AG04449 (cell line): Measurements from ENCODE around the gene GJA9.
"Not testable (repeated sequence)": the region's sequence is repeated elsewhere in the genome, so short reads cannot be mapped to it uniquely, and the experiment has no call there.

Source experiments
- CTCF ChIA-PET: fragments of 350-600 bp; formaldehyde crosslinking; extraction: SDS; loops from one replicate; lab custom pipeline; 2021; ENCODE audit warnings: antibody characterized with exemption; lab: Yijun Ruan, JAX
- POLR2A ChIA-PET: fragments of 400-600, 350-600 bp; formaldehyde crosslinking; extraction: SDS; loops from one replicate; lab custom pipeline; 2020; ENCODE audit warnings: antibody characterized with exemption, inconsistent platforms; lab: Yijun Ruan, JAX
- DNase-seq: peaks from one replicate; pipeline ENCODE4 v3.0.0-alpha.2; 2010; ENCODE audit warnings: low read depth, low spot score
- H3K4me3 ChIP-seq: 2 replicates; pipeline ENCODE4 v1.5.1; 2011; ENCODE audit warnings: low read depth, mild to moderate bottlenecking, control low read depth, low read length
- CTCF ChIP-seq: IDR thresholded peaks from one replicate; pipeline ENCODE4 v1.5.1; 2011; ENCODE audit warnings: mild to moderate bottlenecking, moderate library complexity, low read length, control low read depth, inconsistent platforms; ENCODE audit not compliant: insufficient read depth; ENCODE audit errors: missing control alignments

GJA9 gene

GRCh38 chr1:38919130-38919529, 37.7 kb upstream of the GJA9 start:
- H3K4me3 ChIP-seq, result no peak overlapping the region
- POLR2A ChIA-PET, result no interaction called here
- CTCF ChIA-PET, result interaction anchor here (0.9 to 1.9 kb wide), 3 partner anchors 11 to 173 kb away, joined by 3 to 4 read pairs (median 4); no protein-coding TSS in a partner anchor
- no peak for DNase-seq
- TF ChIP-seq CTCF, result no peak

GRCh38 chr1:38918568-38918967, 37.2 kb upstream of the GJA9 start:
- TF ChIP-seq CTCF, result no peak
- no peak overlapping the region for H3K4me3 ChIP-seq
- ChIA-PET CTCF (interaction anchor here (0.9 to 1.9 kb wide), 3 partner anchors 11 to 173 kb away, joined by 3 to 4 read pairs (median 4); no protein-coding TSS in a partner anchor), POLR2A (no interaction called here)
- no peak for DNase-seq

GRCh38 chr1:38917772-38918171, 36.4 kb upstream of the GJA9 start:
- CTCF ChIA-PET, result interaction anchor here (1.9 kb wide), 1 partner anchor 174 kb away, joined by 4 read pairs; no protein-coding TSS in a partner anchor
- no peak overlapping the region for H3K4me3 ChIP-seq
- POLR2A ChIA-PET, result no interaction called here
- no peak for DNase-seq
- no peak for TF ChIP-seq CTCF

GRCh38 chr1:38917337-38917736, 36.0 kb upstream of the GJA9 start:
- CTCF ChIA-PET, result interaction anchor here (1.9 kb wide), 1 partner anchor 175 kb away, joined by 4 read pairs; no protein-coding TSS in a partner anchor
- TF ChIP-seq CTCF, result no peak
- POLR2A ChIA-PET, result no interaction called here
- H3K4me3 ChIP-seq, result no peak overlapping the region
- DNase-seq, result no peak

- CTCF ChIA-PET, result interaction anchor here (1.0 kb wide), 1 partner anchor 16 kb away, joined by 3 read pairs; no protein-coding TSS in a partner anchor
- DNase-seq, result no peak
- H3K4me3 ChIP-seq, result no peak overlapping the region
- TF ChIP-seq CTCF, result no peak
- POLR2A ChIA-PET, result no interaction called here
Observed at GRCh38 chr1:38915352-38915948, 34.1 kb upstream of the GJA9 start.

- POLR2A ChIA-PET, CTCF ChIA-PET, DNase-seq: not testable (repeated sequence)
Observed at GRCh38 chr1:38914908-38915307, 33.5 kb upstream of the GJA9 start.

GRCh38 chr1:38908821-38909220, 27.4 kb upstream of the GJA9 start:
- POLR2A ChIA-PET, result no interaction called here
- CTCF ChIA-PET, result no interaction called here
- TF ChIP-seq CTCF, result no peak
- DNase-seq, result no peak
- no peak overlapping the region for H3K4me3 ChIP-seq

More at GRCh38 chr1:38914908-38915307, 33.5 kb upstream of the GJA9 start:
- H3K4me3 ChIP-seq, result not testable (repeated sequence)
